ENCODE measurements around the gene RASL12. TPM values are rescaled to one million over a fixed set of nuclear protein-coding genes. Genes with fewer than 3 reads are reported as not detected.

Gene RASL12
- total and polyA plus RNA-seq, 9 donors: 11.9 to 16.5 (median 14.2) TPM

DNA sequence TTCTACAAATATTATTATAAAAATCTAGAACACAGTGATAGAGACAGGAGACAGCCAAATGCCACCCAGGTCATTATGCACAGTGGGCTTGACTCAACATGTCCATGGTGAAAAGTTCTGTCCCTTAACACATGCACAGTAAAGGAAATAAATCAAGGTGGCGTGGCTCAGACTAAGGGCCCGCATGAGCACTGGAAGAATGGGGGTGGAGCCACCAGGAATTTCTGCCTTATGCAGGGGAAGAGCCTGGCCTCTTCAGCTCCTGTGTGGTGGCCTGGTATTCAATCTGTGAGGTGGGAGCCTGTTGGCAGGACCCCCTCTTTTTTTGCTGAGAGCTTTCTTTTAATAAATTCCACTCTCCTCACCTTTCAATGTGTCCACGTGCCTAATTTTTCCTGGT is 60.9 kb downstream of the RASL12 start:
- Histone ChIP-seq H3K36me3 (ENCODE audit: control insufficient read depth, insufficient read depth, low read length) (peaks cover 2% of the 10 kb centered on the region), H3K9me3 (replicated peaks; ENCODE audit: control insufficient read depth, low read depth, low read length) (no peaks in the 10 kb centered on the region)

DNA sequence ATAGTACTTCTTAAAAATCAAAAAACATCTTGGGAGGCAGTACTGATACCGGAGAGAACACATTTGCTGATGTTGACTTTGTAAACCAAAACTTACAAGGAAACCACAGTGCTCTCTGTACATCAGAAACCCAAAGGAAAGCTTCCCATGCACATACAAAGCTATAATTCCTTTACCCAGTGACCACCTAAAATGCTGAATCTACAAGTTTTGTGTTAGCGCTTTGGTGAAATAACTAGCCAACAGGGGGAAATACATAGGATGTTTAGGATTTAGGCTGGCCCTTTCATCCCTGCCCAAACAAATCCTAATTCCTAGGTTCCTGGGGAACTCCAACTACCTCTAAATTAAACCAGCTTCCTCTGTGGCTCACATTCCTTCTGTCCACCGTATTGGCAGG is 62.8 kb downstream of the RASL12 start:
- Histone ChIP-seq H3K36me3 (ENCODE audit: control insufficient read depth, insufficient read depth, low read length) (peaks cover 4% of the 10 kb centered on the region), H3K27ac (ENCODE audit: low read length) (no peak overlapping the region), H3K4me3 (ENCODE audit: low read length) (no peak overlapping the region), H3K4me1 (ENCODE audit: control insufficient read depth, insufficient read depth, low read length) (no peaks in the 10 kb centered on the region), H3K27me3 (ENCODE audit: control insufficient read depth, insufficient read depth, low read length) (no peaks in the 10 kb centered on the region), H3K9me3 (replicated peaks; ENCODE audit: control insufficient read depth, low read depth, low read length) (no peaks in the 10 kb centered on the region)
- DNase-seq: no peak
- 61% methylated on average over 2 of the region's 3 CpGs for WGBS (ENCODE audit: insufficient coverage)

More for the DNA sequence above, 60.9 kb downstream of the RASL12 start:
- no peak overlapping the region for H3K27ac ChIP-seq (ENCODE audit: low read length)
- no peak overlapping the region for H3K4me3 ChIP-seq (ENCODE audit: low read length)
- DNase-seq: no peak
- WGBS (ENCODE audit: insufficient coverage): 60% methylated on average over 1 of the region's 3 CpGs
- no peaks in the 10 kb centered on the region for H3K27me3 ChIP-seq (ENCODE audit: control insufficient read depth, insufficient read depth, low read length)
- H3K4me1 ChIP-seq (ENCODE audit: control insufficient read depth, insufficient read depth, low read length): no peaks in the 10 kb centered on the region

Other genes starting within 250 kb of the RASL12 start
- gene PIF1, start 242.3 kb downstream of the RASL12 start, total RNA-seq: 4.3 TPM
- 10 to 100 TPM in 2 of 8 donors, 1 to 10 TPM in 6; 4.3 to 12.3 (median 7.1) TPM for gene PIF1, start 242.3 kb downstream of the RASL12 start, polyA plus RNA-seq (ENCODE audit: insufficient read depth in 1 of 8, insufficient read length in 8 of 8, low replicate concordance in 1 of 8)
- gene PLEKHO2, start 226.1 kb downstream of the RASL12 start, total RNA-seq: 11.6 TPM
- 10 to 100 TPM; 12.4 to 18.3 (median 15.2) TPM for gene PLEKHO2, start 226.1 kb downstream of the RASL12 start, polyA plus RNA-seq (ENCODE audit: insufficient read depth in 1 of 8, insufficient read length in 8 of 8, low replicate concordance in 1 of 8)
- gene ANKDD1A, start 156.1 kb downstream of the RASL12 start, total RNA-seq: 3.5 TPM
- 1 to 10 TPM; 2.9 to 8.4 (median 5.3) TPM for gene ANKDD1A, start 156.1 kb downstream of the RASL12 start, polyA plus RNA-seq (ENCODE audit: insufficient read depth in 1 of 8, insufficient read length in 8 of 8, low replicate concordance in 1 of 8)
- gene SPG21, start 78.1 kb downstream of the RASL12 start, total RNA-seq: 57.5 TPM
- gene SPG21, start 78.1 kb downstream of the RASL12 start, polyA plus RNA-seq (ENCODE audit: insufficient read depth in 1 of 8, insufficient read length in 8 of 8, low replicate concordance in 1 of 8): 100 to 1,000 TPM in 1 of 8 donors, 10 to 100 TPM in 7; 70.4 to 102 (median 79.5) TPM
- gene MTFMT, start 38.4 kb downstream of the RASL12 start, total RNA-seq: 9.7 TPM
- 10 to 100 TPM in 1 of 8 donors, 1 to 10 TPM in 7; 7.9 to 11.2 (median 9.3) TPM for gene MTFMT, start 38.4 kb downstream of the RASL12 start, polyA plus RNA-seq (ENCODE audit: insufficient read depth in 1 of 8, insufficient read length in 8 of 8, low replicate concordance in 1 of 8)
- 0.71 TPM for gene SLC51B, start 22.6 kb downstream of the RASL12 start, total RNA-seq
- 1 to 10 TPM in 7 of 8 donors, under 1 TPM in 1; 0.95 to 3.0 (median 1.6) TPM for gene SLC51B, start 22.6 kb downstream of the RASL12 start, polyA plus RNA-seq (ENCODE audit: insufficient read depth in 1 of 8, insufficient read length in 8 of 8, low replicate concordance in 1 of 8)
- gene KBTBD13, start 8.8 kb upstream of the RASL12 start, total RNA-seq: 1.6 TPM
- gene KBTBD13, start 8.8 kb upstream of the RASL12 start, polyA plus RNA-seq (ENCODE audit: insufficient read depth in 1 of 8, insufficient read length in 8 of 8, low replicate concordance in 1 of 8): 1 to 10 TPM in 5 of 8 donors, under 1 TPM in 3; 0.48 to 2.5 (median 1.5) TPM
- gene UBAP1L, start 47.2 kb upstream of the RASL12 start, total RNA-seq: 2.6 TPM
- 1 to 10 TPM; 3.0 to 7.2 (median 4.9) TPM for gene UBAP1L, start 47.2 kb upstream of the RASL12 start, polyA plus RNA-seq (ENCODE audit: insufficient read depth in 1 of 8, insufficient read length in 8 of 8, low replicate concordance in 1 of 8)
- gene PDCD7, start 65.8 kb upstream of the RASL12 start, total RNA-seq: 11.6 TPM
- 10 to 100 TPM; 18.0 to 25.4 (median 22.4) TPM for gene PDCD7, start 65.8 kb upstream of the RASL12 start, polyA plus RNA-seq (ENCODE audit: insufficient read depth in 1 of 8, insufficient read length in 8 of 8, low replicate concordance in 1 of 8)
- gene CLPX, start 117.4 kb upstream of the RASL12 start, total RNA-seq: 33.9 TPM
- gene CLPX, start 117.4 kb upstream of the RASL12 start, polyA plus RNA-seq (ENCODE audit: insufficient read depth in 1 of 8, insufficient read length in 8 of 8, low replicate concordance in 1 of 8): 10 to 100 TPM; 30.0 to 45.9 (median 40.0) TPM
- gene CILP, start 143.5 kb upstream of the RASL12 start, total RNA-seq: 32.5 TPM
- 10 to 100 TPM; 10.4 to 31.6 (median 17.0) TPM for gene CILP, start 143.5 kb upstream of the RASL12 start, polyA plus RNA-seq (ENCODE audit: insufficient read depth in 1 of 8, insufficient read length in 8 of 8, low replicate concordance in 1 of 8)
- gene PARP16, start 218.9 kb upstream of the RASL12 start, total RNA-seq: 9.0 TPM
- 10 to 100 TPM; 10.4 to 14.6 (median 11.7) TPM for gene PARP16, start 218.9 kb upstream of the RASL12 start, polyA plus RNA-seq (ENCODE audit: insufficient read depth in 1 of 8, insufficient read length in 8 of 8, low replicate concordance in 1 of 8)
- 92.5 TPM for gene RNU5A-1, start 228.1 kb upstream of the RASL12 start, total RNA-seq
- not detected for gene RNU5A-1, start 228.1 kb upstream of the RASL12 start, polyA plus RNA-seq (ENCODE audit: insufficient read depth in 1 of 8, insufficient read length in 8 of 8, low replicate concordance in 1 of 8)
- gene RNU5B-1, start 236.7 kb upstream of the RASL12 start, total RNA-seq: 283 TPM
- gene RNU5B-1, start 236.7 kb upstream of the RASL12 start, polyA plus RNA-seq (ENCODE audit: insufficient read depth in 1 of 8, insufficient read length in 8 of 8, low replicate concordance in 1 of 8): not detected

All from muscle of leg (tissue), 11 donors.